Stomach smooth muscle (tissue), 2 donors: ENCODE measurements around the gene NIN.
"Not testable (repeated sequence)": the region's sequence is repeated elsewhere in the genome, so short reads cannot be mapped to it uniquely, and the experiment has no call there.

ENCODE experiments used
- H3K27ac ChIP-seq: one replicate; pipeline ENCODE4 v1.7.0; 2013; ENCODE audit warnings: mild to moderate bottlenecking, low read length, inconsistent platforms
- H3K27me3 ChIP-seq, 2 donors: one replicate each; pipeline ENCODE4 v1.7.0; 2013; ENCODE audit warnings: low read length in 2 of 2; ENCODE audit not compliant: insufficient read depth in 2 of 2, control insufficient read depth in 1 of 2
- H3K36me3 ChIP-seq, 2 donors: one replicate each; pipeline ENCODE4 v1.7.0; 2013; ENCODE audit warnings: low read length in 2 of 2; ENCODE audit not compliant: control insufficient read depth in 2 of 2, insufficient read depth in 2 of 2
- H3K4me1 ChIP-seq: one replicate; pipeline ENCODE4 v1.7.0; 2013; ENCODE audit warnings: low read length; ENCODE audit not compliant: control insufficient read depth, insufficient read depth
- H3K4me3 ChIP-seq, 2 donors: one replicate each; pipeline ENCODE4 v1.7.0; 2013; ENCODE audit warnings: low read length in 2 of 2
- H3K9ac ChIP-seq, 2 donors: one replicate each; pipeline ENCODE4 v1.7.0; 2013; ENCODE audit warnings: low read length in 2 of 2, mild to moderate bottlenecking in 1 of 2
- H3K9me3 ChIP-seq, 2 donors: one replicate each; pipeline ENCODE4 v1.7.0; 2013; ENCODE audit warnings: low read length in 2 of 2; ENCODE audit not compliant: control insufficient read depth in 2 of 2
- donor health status: healthy.
- donor health status: Pancreatic carcinoma.

The NIN gene

DNA sequence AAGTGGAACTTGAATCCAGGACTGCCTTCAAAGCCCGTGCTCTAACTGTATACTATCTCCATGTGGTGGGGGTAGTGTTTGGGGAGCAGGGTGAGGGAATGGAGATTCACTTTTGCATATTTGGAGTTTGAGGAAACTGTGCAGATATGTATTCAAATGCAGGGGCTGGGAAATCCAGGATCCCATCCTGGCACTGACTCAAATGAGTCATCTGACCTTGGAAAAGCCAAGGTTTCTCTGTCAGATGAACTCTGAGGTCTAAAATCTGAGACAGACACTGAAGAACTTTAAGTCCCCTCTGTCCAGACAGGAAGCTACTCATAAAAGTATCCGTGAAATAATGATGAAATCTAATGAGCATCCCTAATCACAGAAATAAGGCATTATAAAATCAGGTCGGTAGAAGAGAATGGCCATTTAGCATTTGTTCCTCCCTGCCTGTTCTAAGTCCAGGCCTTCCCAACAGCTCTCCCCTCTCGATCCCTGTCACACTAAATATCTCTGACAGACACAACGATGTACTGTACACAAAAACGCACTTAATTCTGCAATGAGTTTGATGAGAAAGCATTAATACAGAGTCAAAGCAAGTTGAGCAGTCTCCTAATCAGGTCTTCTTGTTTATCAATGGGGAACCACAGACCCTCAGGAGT lies 14.4 kb downstream of the NIN start:
- Histone ChIP-seq H3K27me3 (no peaks in the 10 kb centered on the region), H3K4me3 (no peak overlapping the region), H3K36me3 (no peaks in the 10 kb centered on the region), H3K27ac (peak overlapping the region; percentile 7), H3K9me3 (no peaks in the 10 kb centered on the region), H3K9ac (no peak overlapping the region), H3K4me1 (peaks cover 7% of the 10 kb centered on the region)

DNA sequence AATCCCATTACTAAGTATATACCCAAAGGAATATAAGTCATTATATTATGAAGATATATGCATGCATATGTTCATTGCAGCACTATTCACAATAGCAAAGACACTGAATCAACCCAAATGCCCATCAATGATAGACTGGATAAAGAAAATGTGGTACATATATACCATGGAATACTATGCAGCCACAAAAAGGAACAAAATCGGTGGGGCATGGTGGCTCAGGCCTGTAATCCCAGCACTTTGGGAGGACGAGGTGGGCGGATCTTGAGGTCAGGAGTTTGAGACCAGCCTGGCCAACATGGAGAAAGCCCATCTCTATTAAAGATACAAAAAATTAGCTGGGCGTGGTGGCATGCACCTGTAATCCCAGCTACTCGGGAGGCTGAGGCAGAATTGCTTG lies 15.4 kb downstream of the NIN start:
- H3K36me3 ChIP-seq, H3K9ac ChIP-seq, H3K27ac ChIP-seq, H3K27me3 ChIP-seq, H3K4me1 ChIP-seq, H3K9me3 ChIP-seq, H3K4me3 ChIP-seq: not testable (repeated sequence)

DNA sequence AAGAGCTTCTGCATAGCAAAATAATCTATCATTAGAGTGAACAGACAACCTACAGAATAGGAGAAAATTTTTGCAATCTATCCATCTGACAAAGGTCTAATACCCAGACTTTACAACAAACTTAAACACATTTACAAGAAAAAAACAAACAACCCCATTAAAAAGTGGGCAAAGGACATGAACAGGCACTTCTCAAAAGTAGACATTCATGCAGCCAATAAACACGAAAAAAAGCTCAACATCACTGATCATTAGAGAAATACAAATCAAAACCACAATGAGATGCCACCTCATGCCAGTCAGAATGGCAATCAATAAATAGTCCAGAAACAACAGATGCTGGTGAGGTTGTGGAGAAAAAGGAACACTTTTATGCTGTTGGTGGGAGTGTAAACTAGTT lies 15.9 kb downstream of the NIN start:
- H3K27me3 ChIP-seq, H3K4me1 ChIP-seq, H3K9ac ChIP-seq, H3K36me3 ChIP-seq, H3K4me3 ChIP-seq, H3K27ac ChIP-seq, H3K9me3 ChIP-seq: not testable (repeated sequence)

DNA sequence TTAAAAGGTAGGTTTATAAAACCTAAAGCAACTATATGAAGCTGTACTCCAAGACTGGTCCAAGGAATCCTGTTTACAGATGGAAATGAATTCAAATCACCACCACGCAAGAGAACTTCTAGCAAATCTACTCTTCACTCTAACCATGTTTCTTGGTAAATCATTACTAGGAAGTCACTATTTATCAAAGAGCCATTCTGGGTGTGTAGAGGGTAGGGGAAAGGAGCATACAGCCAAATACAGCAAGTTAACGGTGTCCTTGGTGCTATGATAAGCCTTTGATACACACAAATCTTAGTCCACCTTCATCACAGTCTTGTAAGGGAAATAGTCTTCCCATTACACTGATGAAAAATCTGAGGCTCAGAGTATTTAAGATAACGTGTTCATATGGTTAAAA lies 16.8 kb downstream of the NIN start:
- Histone ChIP-seq H3K27me3 (no peaks in the 10 kb centered on the region), H3K4me3 (no peak overlapping the region), H3K4me1 (peaks cover 7% of the 10 kb centered on the region), H3K9me3 (no peaks in the 10 kb centered on the region), H3K36me3 (no peaks in the 10 kb centered on the region), H3K27ac (no peak overlapping the region), H3K9ac (no peak overlapping the region)

DNA sequence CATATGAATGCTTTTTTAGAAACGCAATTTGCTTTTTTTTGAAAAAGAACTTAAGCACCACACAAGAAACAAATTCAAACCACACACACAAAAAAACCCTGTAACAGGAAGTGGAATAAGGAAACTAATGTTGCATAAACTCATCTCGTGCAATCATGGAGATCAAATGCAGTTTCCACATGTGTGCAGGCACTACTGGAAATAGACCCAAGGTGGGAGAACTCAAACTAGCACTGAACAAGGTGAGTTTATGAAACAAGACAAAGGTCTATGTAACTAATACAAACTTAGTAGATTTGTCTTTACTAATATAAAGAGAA lies 17.5 kb downstream of the NIN start:
- H3K4me3 ChIP-seq: no peak overlapping the region
- H3K27me3 ChIP-seq: no peaks in the 10 kb centered on the region
- peaks cover 7% of the 10 kb centered on the region for H3K4me1 ChIP-seq
- no peak overlapping the region for H3K27ac ChIP-seq
- H3K9me3 ChIP-seq: no peaks in the 10 kb centered on the region
- H3K36me3 ChIP-seq: no peaks in the 10 kb centered on the region
- H3K9ac ChIP-seq: no peak overlapping the region

DNA sequence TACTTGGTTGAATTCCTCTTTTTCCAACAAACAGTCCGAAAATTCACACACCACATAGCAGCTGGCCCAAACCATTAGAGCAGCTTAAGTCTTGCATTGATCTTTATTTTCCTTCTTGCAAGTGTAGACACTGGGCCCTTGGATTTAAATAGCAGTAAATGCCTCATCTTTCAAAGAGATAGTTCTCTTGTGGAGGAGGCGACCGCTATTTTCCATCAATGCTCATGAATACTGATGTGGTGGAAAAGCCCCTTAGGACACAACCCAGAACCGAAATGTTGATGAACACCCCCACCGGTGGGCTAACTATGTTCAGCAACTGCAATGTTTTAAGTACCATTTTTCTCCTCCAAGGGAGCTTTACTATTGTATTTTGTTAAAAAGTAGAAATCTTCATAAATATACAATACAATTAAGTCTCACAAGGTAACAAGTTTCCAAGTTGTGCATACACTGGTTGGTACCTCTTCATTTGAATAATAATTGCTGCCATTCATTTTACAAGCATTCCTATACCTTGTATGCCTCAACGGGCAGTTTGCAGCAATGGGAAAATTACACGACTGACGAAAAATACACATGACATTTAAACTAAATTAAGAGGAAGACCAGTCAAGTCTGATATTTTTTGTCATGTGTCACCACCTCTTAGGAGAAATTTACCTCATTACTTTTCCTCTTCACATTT lies 18.0 kb downstream of the NIN start:
- no peaks in the 10 kb centered on the region for H3K27me3 ChIP-seq
- H3K4me1 ChIP-seq: peaks cover 7% of the 10 kb centered on the region
- H3K36me3 ChIP-seq: no peaks in the 10 kb centered on the region
- no peak overlapping the region for H3K9ac ChIP-seq
- no peak overlapping the region for H3K27ac ChIP-seq
- H3K9me3 ChIP-seq: no peaks in the 10 kb centered on the region
- no peak overlapping the region for H3K4me3 ChIP-seq

DNA sequence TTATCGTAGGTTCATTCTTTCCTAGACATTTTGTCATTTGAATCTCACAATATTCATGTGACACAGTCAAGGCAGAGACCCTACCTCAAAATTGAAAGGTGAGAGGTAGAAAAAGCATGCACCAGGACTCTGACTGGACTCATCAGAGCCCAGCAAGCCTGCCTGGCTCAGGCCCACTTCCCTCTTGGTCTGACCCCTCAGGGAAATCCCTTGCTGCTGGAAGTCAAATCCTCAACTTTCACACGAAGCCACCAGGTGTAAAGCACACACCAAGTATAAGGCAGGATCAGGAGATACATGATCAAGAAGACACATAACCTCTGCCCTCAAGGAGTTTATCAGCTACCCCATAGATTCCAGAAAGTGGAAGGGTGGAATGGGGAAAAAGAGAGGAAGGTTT lies 18.8 kb downstream of the NIN start:
- Histone ChIP-seq H3K4me1 (peaks cover 7% of the 10 kb centered on the region), H3K27ac (no peak overlapping the region), H3K9ac (no peak overlapping the region), H3K27me3 (no peaks in the 10 kb centered on the region), H3K4me3 (no peak overlapping the region), H3K36me3 (no peaks in the 10 kb centered on the region), H3K9me3 (no peaks in the 10 kb centered on the region)

DNA sequence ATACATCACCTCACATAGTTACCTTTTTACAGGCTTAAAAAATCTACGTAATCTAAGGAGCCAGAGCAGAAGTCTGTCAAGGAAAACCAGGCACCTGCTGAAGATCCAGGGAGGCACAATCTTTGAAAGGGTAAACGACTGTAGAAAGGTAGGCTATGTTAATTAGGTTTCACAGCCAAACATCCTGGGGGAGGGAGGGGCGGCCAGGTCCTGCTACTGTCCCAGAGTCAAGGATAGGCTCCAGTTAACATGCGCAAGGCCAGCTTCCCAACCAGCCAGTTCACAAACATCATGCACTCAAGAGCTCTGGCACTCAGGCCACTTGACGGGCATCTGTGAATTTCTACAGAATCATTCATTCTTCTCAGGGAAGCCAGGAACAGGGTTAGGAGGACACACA lies 22.9 kb downstream of the NIN start:
- no peaks in the 10 kb centered on the region for H3K4me1 ChIP-seq
- no peaks in the 10 kb centered on the region for H3K27me3 ChIP-seq
- H3K27ac ChIP-seq: no peak overlapping the region
- H3K9ac ChIP-seq: no peak overlapping the region
- no peak overlapping the region for H3K4me3 ChIP-seq
- no peaks in the 10 kb centered on the region for H3K9me3 ChIP-seq
- H3K36me3 ChIP-seq: peaks cover 3 to 5% of the 10 kb centered on the region in 2 donors

DNA sequence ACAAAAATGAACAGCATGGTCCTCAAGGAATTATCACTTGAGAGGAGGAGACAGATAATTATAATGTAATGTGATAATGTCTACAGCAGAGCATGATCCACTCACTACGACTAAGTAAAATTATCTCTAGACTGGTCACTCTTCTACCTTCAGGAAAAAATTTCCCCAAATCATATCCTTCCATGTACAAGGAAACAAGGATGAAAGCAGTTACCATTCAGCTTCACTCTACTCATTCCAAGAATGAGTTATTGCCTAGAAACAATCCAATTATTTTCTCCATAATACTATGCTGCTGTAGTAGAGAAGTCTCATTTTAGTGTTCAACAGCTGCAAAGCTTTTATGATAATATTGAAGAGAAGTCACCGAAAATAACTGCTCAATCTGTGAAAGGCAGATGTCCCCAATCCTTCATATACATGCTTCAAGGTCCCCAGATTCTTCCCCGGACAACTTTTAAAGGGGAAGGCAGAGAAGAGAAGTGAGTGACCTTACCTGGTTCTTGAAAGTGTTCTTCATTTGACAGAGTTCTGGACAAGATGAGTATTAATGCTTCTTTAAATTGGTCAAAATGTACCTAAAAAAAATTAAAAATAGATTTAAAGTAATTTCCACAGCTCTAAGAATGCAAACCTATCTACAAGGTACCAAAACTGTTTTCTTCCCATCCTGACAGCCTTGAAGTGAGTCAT lies 24.6 kb downstream of the NIN start:
- peaks cover 3 to 5% of the 10 kb centered on the region in 2 donors for H3K36me3 ChIP-seq
- H3K27me3 ChIP-seq: no peaks in the 10 kb centered on the region
- H3K4me3 ChIP-seq: no peak overlapping the region
- H3K4me1 ChIP-seq: no peaks in the 10 kb centered on the region
- H3K27ac ChIP-seq: no peak overlapping the region
- no peaks in the 10 kb centered on the region for H3K9me3 ChIP-seq
- H3K9ac ChIP-seq: no peak overlapping the region

DNA sequence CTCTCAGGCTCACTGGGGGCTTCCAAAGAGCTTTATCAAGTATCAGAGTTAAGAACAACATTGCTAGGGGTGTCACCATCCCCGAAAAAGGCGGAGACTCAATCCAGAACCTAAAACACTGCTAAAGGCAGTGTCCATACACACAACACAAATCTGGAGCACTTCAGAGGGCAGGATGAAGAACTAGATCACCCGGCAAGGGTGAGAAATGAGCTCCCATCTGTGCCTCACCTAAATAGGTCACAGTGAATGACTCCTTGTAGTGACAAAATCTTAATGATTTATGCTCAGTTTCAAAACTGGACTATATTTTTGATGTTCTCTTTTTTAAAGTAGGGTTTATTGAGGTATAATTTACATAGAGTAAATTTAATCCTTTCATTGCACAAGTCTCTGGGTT lies 25.6 kb downstream of the NIN start:
- Histone ChIP-seq H3K36me3 (peaks cover 3 to 5% of the 10 kb centered on the region in 2 donors), H3K4me3 (no peak overlapping the region), H3K9me3 (no peaks in the 10 kb centered on the region), H3K9ac (no peak overlapping the region), H3K27me3 (no peaks in the 10 kb centered on the region), H3K27ac (no peak overlapping the region), H3K4me1 (no peaks in the 10 kb centered on the region)

DNA sequence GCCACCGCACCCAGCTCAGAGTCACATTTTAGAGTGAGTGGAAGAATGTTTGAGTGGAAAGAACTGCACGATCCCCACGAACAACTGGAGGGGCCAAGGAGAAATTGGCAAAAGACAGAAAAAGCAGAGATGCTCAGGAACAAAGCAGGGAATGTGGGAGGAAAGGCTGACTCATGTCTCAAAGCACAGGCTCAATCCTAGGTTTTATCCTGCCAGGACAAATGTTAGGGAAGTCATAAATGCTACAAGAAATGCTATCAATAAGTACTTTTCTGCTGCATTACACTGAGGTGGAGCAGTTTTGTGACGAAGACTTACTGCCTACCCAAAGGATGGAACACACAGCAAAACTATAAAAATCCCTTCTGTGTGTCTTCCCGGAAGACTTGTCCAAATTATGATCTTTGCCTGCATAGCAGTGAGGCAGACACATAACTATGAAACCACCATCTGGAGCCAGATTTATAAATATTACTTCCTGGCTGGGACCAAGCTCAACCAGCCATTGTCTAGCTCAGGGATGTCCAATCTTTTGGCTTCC lies 26.7 kb downstream of the NIN start:
- Histone ChIP-seq H3K36me3 (peaks cover 4 to 5% of the 10 kb centered on the region in 2 donors), H3K9me3 (no peaks in the 10 kb centered on the region), H3K9ac (peak overlapping the region in 1 of 2 donors; percentile 3), H3K27me3 (no peaks in the 10 kb centered on the region), H3K4me1 (no peaks in the 10 kb centered on the region), H3K27ac (peak overlapping the region; percentile 12), H3K4me3 (no peak overlapping the region)
